Lower leg skin (tissue), 4 donors: ENCODE data around the gene RPL3. TPM values are rescaled to one million over a fixed set of nuclear protein-coding genes. Genes with fewer than 3 reads are reported as not detected.
"Not testable (repeated sequence)": the region's sequence is repeated elsewhere in the genome, so short reads cannot be mapped to it uniquely, and the experiment has no call there.

Experiments
- DNase-seq, 2 donors: peaks; one replicate each; pipeline ENCODE4 v3.0.0-alpha.2; 2019; ENCODE audit warnings: low spot score in 2 of 2
- H3K4me3 ChIP-seq: fragments of 200-600 bp; sonication (generic); 2 replicates; pipeline ENCODE4 v1.5.1; 2017; ENCODE audit warnings: mild to moderate bottlenecking, low read depth; ENCODE audit not compliant: poor library complexity, severe bottlenecking
- POLR2A ChIP-seq, 2 donors: fragments of 450-650 bp; IDR thresholded peaks; one replicate each; pipeline ENCODE4 v1.6.1; 2016 to 2017; ENCODE audit warnings: antibody characterized with exemption in 2 of 2, mild to moderate bottlenecking in 1 of 2, moderate library complexity in 1 of 2
- WGBS, 2 donors: methylation state at CpG; one replicate each; pipeline ENCODE4 v1.1.5; 2018; 5-methylcytosine and 5-hydroxymethylcytosine counted together
- intact Hi-C: fragments of 100-400 bp; cut with DNase I; formaldehyde crosslinking; loops from one replicate; pipeline ENCODE4 v1.15.0; 2023; ENCODE audit warnings: low total_unique reads
- total RNA-seq, 4 donors: library from RNA; depleted of rRNA; stranded (reverse); fragments of >200 nt; gene quantifications; one replicate each; pipeline ENCODE4 v1.1.0, GENCODE V29; 2016
- TF ChIP-seq, protein P1 (sequence below), 3 donors: fragments of 450-650 bp; IDR thresholded peaks; one replicate each; pipeline ENCODE4 v1.5.1; 2016; ENCODE audit warnings: antibody characterized with exemption in 3 of 3, mild to moderate bottlenecking in 3 of 3, moderate library complexity in 2 of 3

Gene RPL3
- total RNA-seq, 4 donors from 2014 or later = 2,414 to 3,362 (median 2,993) TPM

DNA sequence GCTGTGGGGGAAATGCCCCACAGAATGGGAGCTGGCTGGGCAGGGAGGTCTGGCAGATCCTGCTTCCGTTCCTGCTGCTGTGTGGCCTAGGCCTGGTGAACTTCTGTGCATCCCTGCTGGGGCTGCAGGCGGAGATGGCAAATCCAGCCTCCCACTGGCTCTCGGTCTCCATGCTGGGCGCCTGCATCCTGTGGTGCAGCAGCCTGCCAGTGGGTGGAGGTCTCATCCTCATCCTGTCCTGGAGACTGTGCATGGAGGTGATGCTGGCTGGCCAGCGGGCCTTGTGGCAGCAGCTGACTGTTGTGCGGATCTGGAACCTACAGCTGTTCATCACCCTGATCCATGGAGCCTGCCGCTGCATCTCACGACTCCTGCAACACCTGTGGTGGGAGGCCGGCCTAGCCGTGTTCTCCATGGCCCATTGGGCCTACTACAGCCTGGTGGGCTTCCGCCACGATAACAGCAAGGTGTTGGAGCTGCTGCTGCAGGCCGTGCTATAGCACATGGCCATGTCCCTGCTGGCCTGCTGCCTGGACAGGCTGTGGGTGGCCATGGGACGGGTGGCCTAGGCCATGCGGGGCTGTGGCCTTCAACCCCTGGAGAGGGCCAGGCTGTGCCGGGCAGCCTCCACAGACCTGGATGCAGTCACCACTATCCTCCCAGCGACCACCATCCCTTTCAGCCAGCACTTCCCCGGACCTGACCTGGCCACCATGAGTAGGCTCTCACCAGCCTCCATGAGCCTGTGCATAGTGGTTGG is 8.8 kb upstream of the RPL3 start:
- intact Hi-C loops = no loop called here
- WGBS, 2 donors = 80 to 88% methylated on average over 5 to 14 of the region's 18 CpGs
- no peak overlapping the region for H3K4me3 ChIP-seq
- TF ChIP-seq, protein P1, sequence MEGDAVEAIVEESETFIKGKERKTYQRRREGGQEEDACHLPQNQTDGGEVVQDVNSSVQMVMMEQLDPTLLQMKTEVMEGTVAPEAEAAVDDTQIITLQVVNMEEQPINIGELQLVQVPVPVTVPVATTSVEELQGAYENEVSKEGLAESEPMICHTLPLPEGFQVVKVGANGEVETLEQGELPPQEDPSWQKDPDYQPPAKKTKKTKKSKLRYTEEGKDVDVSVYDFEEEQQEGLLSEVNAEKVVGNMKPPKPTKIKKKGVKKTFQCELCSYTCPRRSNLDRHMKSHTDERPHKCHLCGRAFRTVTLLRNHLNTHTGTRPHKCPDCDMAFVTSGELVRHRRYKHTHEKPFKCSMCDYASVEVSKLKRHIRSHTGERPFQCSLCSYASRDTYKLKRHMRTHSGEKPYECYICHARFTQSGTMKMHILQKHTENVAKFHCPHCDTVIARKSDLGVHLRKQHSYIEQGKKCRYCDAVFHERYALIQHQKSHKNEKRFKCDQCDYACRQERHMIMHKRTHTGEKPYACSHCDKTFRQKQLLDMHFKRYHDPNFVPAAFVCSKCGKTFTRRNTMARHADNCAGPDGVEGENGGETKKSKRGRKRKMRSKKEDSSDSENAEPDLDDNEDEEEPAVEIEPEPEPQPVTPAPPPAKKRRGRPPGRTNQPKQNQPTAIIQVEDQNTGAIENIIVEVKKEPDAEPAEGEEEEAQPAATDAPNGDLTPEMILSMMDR (IDR thresholded peaks at IDR 0.05) = no peak
- TF ChIP-seq POLR2A (IDR thresholded peaks at IDR 0.05) = no peak
- no peak for DNase-seq

DNA sequence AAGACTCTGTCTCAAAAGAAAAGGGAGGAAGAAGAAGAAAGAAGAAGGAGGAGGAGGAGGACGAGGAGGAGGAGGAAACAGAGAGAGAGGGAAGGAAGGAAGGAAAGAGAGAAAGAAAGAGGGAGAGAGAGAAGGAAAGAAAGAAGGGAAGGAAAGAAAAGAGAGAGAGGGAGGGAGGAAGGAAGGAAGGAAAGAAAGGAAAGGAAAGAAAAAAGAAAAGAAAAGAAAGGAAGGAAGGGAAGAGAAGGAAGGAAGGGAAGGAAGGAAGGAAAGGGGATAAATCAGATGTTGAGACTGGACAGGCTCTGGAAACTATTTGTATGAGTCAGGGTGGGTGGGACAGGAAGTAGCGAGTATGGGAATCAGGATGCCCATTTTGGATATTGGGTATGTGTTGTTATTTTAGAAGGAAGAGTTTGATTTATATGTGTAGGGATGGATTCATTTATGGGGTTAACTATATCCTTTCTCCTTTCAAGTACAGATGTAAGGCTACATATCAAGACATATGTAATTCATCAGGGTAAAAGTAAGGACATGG is 6.0 kb upstream of the RPL3 start:
- intact Hi-C loops = no loop called here
- 37 to 48% methylated on average over 2 of the region's 2 CpGs for WGBS, 2 donors
- TF ChIP-seq, protein P1 (IDR thresholded peaks at IDR 0.05) = no peak
- no peak for TF ChIP-seq POLR2A (IDR thresholded peaks at IDR 0.05)

DNA sequence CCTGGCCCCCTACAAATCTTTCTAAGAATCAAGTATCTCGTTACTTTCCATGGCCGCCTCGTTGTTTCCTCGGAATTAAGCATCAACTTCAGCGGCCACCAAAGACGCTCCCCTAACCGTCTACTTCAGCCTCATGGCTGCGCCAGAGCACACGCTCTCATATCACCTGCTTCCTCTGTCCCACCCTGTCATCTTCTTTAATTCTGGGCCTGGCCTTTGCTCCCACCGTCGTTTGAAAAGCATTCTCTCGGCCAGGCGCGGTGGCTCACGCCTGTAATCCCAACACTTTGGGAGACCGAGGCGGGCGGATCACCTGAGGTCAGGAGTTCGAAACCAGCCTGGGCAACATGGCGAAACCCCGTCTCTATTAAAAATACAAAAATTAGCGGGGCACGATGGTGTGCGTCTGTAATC is 1.2 kb upstream of the RPL3 start:
- WGBS, 2 donors = 90 to 93% methylated on average over 24 of the region's 24 CpGs
- peak in 1 of 2 donors; percentile 79 for DNase-seq
- intact Hi-C loops = not testable (repeated sequence)

More for the DNA sequence above, 6.0 kb upstream of the RPL3 start:
- no peak overlapping the region for H3K4me3 ChIP-seq
- DNase-seq = no peak

DNA sequence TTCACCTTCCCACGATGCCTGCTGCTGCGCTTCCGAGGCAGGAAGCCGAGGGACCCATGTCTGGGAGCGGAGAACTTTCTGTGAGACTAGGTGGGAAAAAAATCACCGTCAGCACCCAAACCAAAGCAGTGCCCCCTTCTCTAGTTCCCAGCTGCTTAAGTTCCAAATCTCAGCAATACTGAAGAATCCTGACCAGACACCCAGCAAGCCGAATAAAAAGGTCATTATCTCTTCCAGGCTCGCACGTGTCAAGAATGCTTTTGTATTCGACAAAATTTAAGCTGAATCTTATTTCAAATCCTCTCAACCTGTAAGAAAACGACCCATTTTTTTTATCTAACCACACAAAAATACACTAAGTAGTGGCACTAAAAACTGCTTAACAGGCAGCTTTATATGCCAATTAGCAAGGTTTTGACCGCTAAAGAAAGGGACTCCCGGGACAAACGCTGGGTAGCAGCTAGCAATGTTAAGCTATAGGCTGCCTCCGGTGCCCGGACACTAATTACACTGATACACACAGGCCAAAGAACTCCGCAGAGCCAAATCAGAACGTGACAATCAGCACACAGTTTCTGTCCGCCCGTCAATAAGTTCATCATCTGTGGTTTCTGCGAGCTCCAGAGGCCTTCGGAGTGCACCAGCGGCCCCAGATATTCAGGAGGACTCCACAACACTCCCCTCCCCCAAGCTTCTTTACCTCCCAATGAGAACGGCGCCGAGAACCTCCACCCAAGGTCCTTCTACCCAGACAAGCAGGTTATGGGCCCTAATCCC is 728 bp downstream of the RPL3 start:
- DNase-seq = peak in 1 of 2 donors; percentile 35
- H3K4me3 ChIP-seq = peak overlapping the region; percentile 65
- WGBS, 2 donors = 3% methylated on average over 26 of the region's 26 CpGs
- TF ChIP-seq POLR2A (IDR thresholded peaks at IDR 0.05) = no peak
- TF ChIP-seq, protein P1 (IDR thresholded peaks at IDR 0.05) = no peak
- intact Hi-C loops = loop anchor here (5.0 to 10.0 kb wide), 2 partner anchors 206 to 446 kb away; partner anchors contain the start of genes ATF4 and CBX6

More for the DNA sequence above, 1.2 kb upstream of the RPL3 start:
- H3K4me3 ChIP-seq = not testable (repeated sequence)

DNA sequence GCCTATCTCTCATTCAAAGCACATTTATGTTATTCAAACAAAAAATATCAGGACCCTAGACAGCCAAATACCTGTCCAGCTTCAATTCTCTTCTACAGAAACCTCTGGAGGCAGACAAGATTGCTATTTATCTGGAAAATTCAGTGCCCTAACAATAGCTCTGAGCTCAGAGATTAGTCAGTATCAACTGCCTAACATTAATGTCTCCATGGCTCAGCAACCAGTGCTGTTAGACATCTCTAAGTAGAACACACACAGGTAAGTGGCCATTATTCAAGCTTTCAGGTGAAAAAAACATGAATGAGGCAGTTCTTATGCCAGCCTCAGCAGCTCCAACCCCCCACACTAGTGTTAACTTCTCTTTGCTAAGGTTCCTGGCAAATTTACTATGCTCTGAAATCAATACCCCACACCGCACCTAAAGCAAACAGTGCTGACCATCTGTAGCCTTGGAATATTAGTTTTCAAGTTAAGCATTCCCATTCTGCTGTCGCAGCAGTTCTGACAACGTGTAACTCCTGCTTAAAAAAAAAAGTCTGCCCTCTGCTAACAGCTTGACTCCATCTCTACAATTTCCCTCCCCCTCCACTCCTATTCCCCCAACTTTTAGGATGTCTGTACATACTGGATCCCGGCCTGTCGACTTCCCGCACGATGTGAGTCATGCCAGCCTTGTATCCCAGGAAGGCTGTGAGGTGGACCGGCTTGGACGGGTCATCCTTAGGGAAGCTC is 1.5 kb downstream of the RPL3 start:
- no peak overlapping the region for H3K4me3 ChIP-seq
- intact Hi-C loops = loop anchor here (5.0 to 10.0 kb wide), 2 partner anchors 207 to 446 kb away; partner anchors contain the start of genes ATF4 and CBX6
- DNase-seq = no peak
- WGBS, 2 donors = 9 to 19% methylated on average over 9 of the region's 9 CpGs
- TF ChIP-seq, protein P1 (IDR thresholded peaks at IDR 0.05) = no peak
